Measurements from ENCODE around the gene KIF12. TPM values are rescaled to one million over a fixed set of nuclear protein-coding genes. Genes with fewer than 3 reads are reported as not detected.

Gene KIF12
- polyA plus RNA-seq, 3 donors: not detected

DNA sequence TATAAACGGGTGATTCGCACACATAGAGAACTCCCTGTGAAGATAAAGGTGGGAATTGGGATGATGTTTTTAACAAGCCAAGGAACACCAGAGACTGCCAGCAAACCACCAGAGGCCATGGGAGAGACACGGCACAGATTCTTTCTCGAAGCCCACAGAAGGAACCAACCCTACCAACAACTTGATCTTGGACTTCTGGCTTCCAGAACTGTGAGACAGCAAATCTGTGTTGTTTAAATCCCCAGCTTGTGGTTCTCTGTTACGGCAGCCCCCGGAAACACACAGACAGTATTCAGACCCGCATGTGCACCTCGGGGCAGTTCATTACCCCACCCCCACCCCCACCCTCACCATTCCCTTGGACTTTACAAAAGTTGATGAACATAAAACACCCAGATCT is 33.8 kb downstream of the KIF12 start:
- Histone ChIP-seq H2AFZ (ENCODE audit: insufficient read depth, low read depth, low read length, poor library complexity, severe bottlenecking) (no peak overlapping the region), H3K4me2 (replicated peaks; ENCODE audit: extremely low read depth, low read length, poor library complexity, severe bottlenecking) (no peak overlapping the region), H3K4me3 (replicated peaks in 1 of 3; ENCODE audit: low read depth in 2 of 3, low read length in 3 of 3) (no peak overlapping the region), H3K9me3 (replicated peaks in 1 of 2; ENCODE audit: control insufficient read depth in 1 of 2, insufficient read depth in 1 of 2, low read length in 2 of 2) (no peaks in the 10 kb centered on the region), H3K27me3 (ENCODE audit: control insufficient read depth in 2 of 2, insufficient read depth in 2 of 2, low read length in 2 of 2) (peaks cover 0 to 3% of the 10 kb centered on the region in 2 donors), H3K4me1 (ENCODE audit: control insufficient read depth in 1 of 2, insufficient read depth in 2 of 2, low read length in 2 of 2) (no peaks in the 10 kb centered on the region), H3K36me3 (replicated peaks in 1 of 2; ENCODE audit: control insufficient read depth in 1 of 2, insufficient read depth in 2 of 2, low read length in 2 of 2) (no peaks in the 10 kb centered on the region), H4K20me1 (ENCODE audit: insufficient read depth, low read length) (no peaks in the 10 kb centered on the region), H3K9ac (ENCODE audit: insufficient read depth, low read length, poor library complexity, severe bottlenecking) (no peak overlapping the region), H3K79me2 (ENCODE audit: insufficient read depth, low read length) (no peaks in the 10 kb centered on the region), H3K27ac (ENCODE audit: low read depth in 1 of 2, low read length in 2 of 2) (no peak overlapping the region)
- no peak for DNase-seq
- H3K27ac Mint-ChIP-seq: no peak overlapping the region
- TF ChIP-seq, protein P1, sequence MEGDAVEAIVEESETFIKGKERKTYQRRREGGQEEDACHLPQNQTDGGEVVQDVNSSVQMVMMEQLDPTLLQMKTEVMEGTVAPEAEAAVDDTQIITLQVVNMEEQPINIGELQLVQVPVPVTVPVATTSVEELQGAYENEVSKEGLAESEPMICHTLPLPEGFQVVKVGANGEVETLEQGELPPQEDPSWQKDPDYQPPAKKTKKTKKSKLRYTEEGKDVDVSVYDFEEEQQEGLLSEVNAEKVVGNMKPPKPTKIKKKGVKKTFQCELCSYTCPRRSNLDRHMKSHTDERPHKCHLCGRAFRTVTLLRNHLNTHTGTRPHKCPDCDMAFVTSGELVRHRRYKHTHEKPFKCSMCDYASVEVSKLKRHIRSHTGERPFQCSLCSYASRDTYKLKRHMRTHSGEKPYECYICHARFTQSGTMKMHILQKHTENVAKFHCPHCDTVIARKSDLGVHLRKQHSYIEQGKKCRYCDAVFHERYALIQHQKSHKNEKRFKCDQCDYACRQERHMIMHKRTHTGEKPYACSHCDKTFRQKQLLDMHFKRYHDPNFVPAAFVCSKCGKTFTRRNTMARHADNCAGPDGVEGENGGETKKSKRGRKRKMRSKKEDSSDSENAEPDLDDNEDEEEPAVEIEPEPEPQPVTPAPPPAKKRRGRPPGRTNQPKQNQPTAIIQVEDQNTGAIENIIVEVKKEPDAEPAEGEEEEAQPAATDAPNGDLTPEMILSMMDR (IDR thresholded peaks at IDR 0.05): no peak
- no CpG with 5 or more reads among the region's 8 CpGs for WGBS (ENCODE audit: insufficient coverage)
- no peaks in the 10 kb centered on the region for H3K9me3 Mint-ChIP-seq
- H3K4me1 Mint-ChIP-seq: peaks cover 3% of the 10 kb centered on the region
- no peak overlapping the region for H3K4me3 Mint-ChIP-seq
- peaks cover 5 to 26% (median 9%) of the 10 kb centered on the region in 3 donors for H3K27me3 Mint-ChIP-seq (ENCODE audit: low read depth in 3 of 3)
- H3K36me3 Mint-ChIP-seq: no peaks in the 10 kb centered on the region
- intact Hi-C loops (cut with micrococcal nuclease): no loop called here

DNA sequence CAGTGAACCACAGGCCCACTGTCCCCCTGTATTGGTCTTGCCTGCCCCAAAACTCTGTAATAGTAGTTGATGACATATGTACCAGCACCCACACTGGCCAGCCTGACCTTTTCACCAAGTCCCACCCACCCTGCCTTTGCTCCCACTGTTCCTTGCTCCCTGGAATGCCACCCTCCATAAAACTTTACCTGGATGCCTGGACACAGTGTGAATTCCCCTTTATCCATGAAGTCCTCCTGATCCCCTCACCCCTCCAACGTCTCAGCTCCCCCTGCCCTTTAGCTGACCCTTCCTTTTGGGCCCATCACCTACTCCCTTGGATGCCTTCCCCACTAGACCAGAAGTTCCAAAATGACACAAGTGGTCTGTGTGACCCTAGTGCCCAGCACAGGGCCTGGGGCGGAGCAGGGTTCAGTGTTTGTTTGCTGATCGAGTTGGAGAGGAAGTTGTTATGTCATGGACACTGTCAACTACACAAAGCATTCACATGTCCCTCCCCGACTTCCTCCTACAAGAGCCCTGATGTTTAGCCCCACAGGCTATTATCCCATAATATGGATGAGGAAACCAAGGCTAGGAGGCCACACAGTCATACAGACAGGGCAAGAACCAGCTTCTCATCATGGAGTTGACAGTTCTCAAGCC is 37.1 kb downstream of the KIF12 start:
- Histone ChIP-seq H3K4me2 (replicated peaks; ENCODE audit: extremely low read depth, low read length, poor library complexity, severe bottlenecking) (no peak overlapping the region), H3K9ac (ENCODE audit: insufficient read depth, low read length, poor library complexity, severe bottlenecking) (no peak overlapping the region), H2AFZ (ENCODE audit: insufficient read depth, low read depth, low read length, poor library complexity, severe bottlenecking) (no peak overlapping the region), H3K9me3 (replicated peaks in 1 of 2; ENCODE audit: control insufficient read depth in 1 of 2, insufficient read depth in 1 of 2, low read length in 2 of 2) (no peaks in the 10 kb centered on the region), H3K4me3 (replicated peaks in 1 of 3; ENCODE audit: low read depth in 2 of 3, low read length in 3 of 3) (no peak overlapping the region), H3K27me3 (ENCODE audit: control insufficient read depth in 2 of 2, insufficient read depth in 2 of 2, low read length in 2 of 2) (peaks cover 0 to 3% of the 10 kb centered on the region in 2 donors), H3K36me3 (replicated peaks in 1 of 2; ENCODE audit: control insufficient read depth in 1 of 2, insufficient read depth in 2 of 2, low read length in 2 of 2) (no peaks in the 10 kb centered on the region), H3K79me2 (ENCODE audit: insufficient read depth, low read length) (no peaks in the 10 kb centered on the region), H3K4me1 (ENCODE audit: control insufficient read depth in 1 of 2, insufficient read depth in 2 of 2, low read length in 2 of 2) (no peaks in the 10 kb centered on the region), H3K27ac (ENCODE audit: low read depth in 1 of 2, low read length in 2 of 2) (no peak overlapping the region), H4K20me1 (ENCODE audit: insufficient read depth, low read length) (no peaks in the 10 kb centered on the region)
- TF ChIP-seq, protein P1 (IDR thresholded peaks at IDR 0.05): no peak
- intact Hi-C loops (cut with micrococcal nuclease): no loop called here
- Mint-ChIP-seq H3K27ac (no peak overlapping the region), H3K27me3 (ENCODE audit: low read depth in 3 of 3) (peaks cover 5 to 20% (median 6%) of the 10 kb centered on the region in 3 donors), H3K9me3 (no peaks in the 10 kb centered on the region), H3K4me1 (peaks cover 3% of the 10 kb centered on the region), H3K36me3 (no peaks in the 10 kb centered on the region), H3K4me3 (no peak overlapping the region)
- peak in 1 of 3 donors; percentile 3 for DNase-seq
- 67% methylated on average over 1 of the region's 4 CpGs for WGBS (ENCODE audit: insufficient coverage)
